Skeletal muscle tissue (tissue), 4 donors: Measurements from ENCODE around the gene RPS18. TPM values are rescaled to one million over a fixed set of nuclear protein-coding genes. Genes with fewer than 3 reads are reported as not detected.
"Not testable (repeated sequence)": the region's sequence is repeated elsewhere in the genome, so short reads cannot be mapped to it uniquely, and the experiment has no call there.

Source experiments
- H3K27ac ChIP-seq: one replicate; pipeline ENCODE4 v1.7.0; 2013; ENCODE audit warnings: mild to moderate bottlenecking, low read depth, low read length, inconsistent platforms
- H3K27me3 ChIP-seq, 3 donors: one replicate each; pipeline ENCODE4 v1.7.0; 2013; ENCODE audit warnings: low read length in 3 of 3; ENCODE audit not compliant: control insufficient read depth in 3 of 3, insufficient read depth in 3 of 3
- H3K36me3 ChIP-seq, 3 donors: one replicate each; pipeline ENCODE4 v1.7.0; 2013; ENCODE audit warnings: low read length in 3 of 3; ENCODE audit not compliant: control insufficient read depth in 3 of 3, insufficient read depth in 3 of 3
- H3K4me1 ChIP-seq, 3 donors: one replicate each; pipeline ENCODE4 v1.7.0; 2013; ENCODE audit warnings: low read length in 3 of 3, mild to moderate bottlenecking in 3 of 3; ENCODE audit not compliant: control insufficient read depth in 3 of 3, insufficient read depth in 3 of 3
- H3K4me3 ChIP-seq, 3 donors: one replicate each; pipeline ENCODE4 v1.7.0; 2013; ENCODE audit warnings: low read length in 3 of 3
- H3K9ac ChIP-seq, 3 donors: one replicate each; pipeline ENCODE4 v1.7.0; 2013; ENCODE audit warnings: low read length in 3 of 3, mild to moderate bottlenecking in 3 of 3, moderate library complexity in 2 of 3, low read depth in 1 of 3
- H3K9me3 ChIP-seq, 3 donors: one replicate each; pipeline ENCODE4 v1.7.0; 2013; ENCODE audit warnings: low read length in 3 of 3; ENCODE audit not compliant: control insufficient read depth in 3 of 3
- total RNA-seq: library from RNA; depleted of rRNA; stranded (reverse); fragments of >200 nt; gene quantifications from one replicate; pipeline ENCODE4 v1.2.3, GENCODE V29; 2014
- donor health status: Osteomylitis.

RPS18 gene
- total RNA-seq, 1 donor from 2014 or later, result 8,222 TPM

- peak overlapping the region; percentile 82 to 92 (median 87) for H3K4me3 ChIP-seq
- no peaks in the 10 kb centered on the region for H3K27me3 ChIP-seq
- H3K9me3 ChIP-seq, result no peaks in the 10 kb centered on the region
- H3K27ac ChIP-seq, result peak overlapping the region; percentile 94
- peak overlapping the region; percentile 84 to 97 (median 93) for H3K9ac ChIP-seq
- peaks cover 21 to 23% (median 22%) of the 10 kb centered on the region in 3 donors for H3K4me1 ChIP-seq
- peaks cover 5 to 13% (median 12%) of the 10 kb centered on the region in 3 donors for H3K36me3 ChIP-seq
Measured at GRCh38 chr6:33248643-33248931, 23.3 kb upstream of the RPS18 start.

- Histone ChIP-seq H3K9me3 (no peaks in the 10 kb centered on the region), H3K27ac (peak overlapping the region; percentile 94), H3K9ac (peak overlapping the region; percentile 88 to 97 (median 93)), H3K4me1 (peaks cover 21 to 23% (median 22%) of the 10 kb centered on the region in 3 donors), H3K36me3 (peaks cover 5 to 13% (median 12%) of the 10 kb centered on the region in 3 donors), H3K4me3 (peak overlapping the region; percentile 82 to 92 (median 87)), H3K27me3 (no peaks in the 10 kb centered on the region)
Measured at GRCh38 chr6:33248932-33249731, 22.7 kb upstream of the RPS18 start.

DNA sequence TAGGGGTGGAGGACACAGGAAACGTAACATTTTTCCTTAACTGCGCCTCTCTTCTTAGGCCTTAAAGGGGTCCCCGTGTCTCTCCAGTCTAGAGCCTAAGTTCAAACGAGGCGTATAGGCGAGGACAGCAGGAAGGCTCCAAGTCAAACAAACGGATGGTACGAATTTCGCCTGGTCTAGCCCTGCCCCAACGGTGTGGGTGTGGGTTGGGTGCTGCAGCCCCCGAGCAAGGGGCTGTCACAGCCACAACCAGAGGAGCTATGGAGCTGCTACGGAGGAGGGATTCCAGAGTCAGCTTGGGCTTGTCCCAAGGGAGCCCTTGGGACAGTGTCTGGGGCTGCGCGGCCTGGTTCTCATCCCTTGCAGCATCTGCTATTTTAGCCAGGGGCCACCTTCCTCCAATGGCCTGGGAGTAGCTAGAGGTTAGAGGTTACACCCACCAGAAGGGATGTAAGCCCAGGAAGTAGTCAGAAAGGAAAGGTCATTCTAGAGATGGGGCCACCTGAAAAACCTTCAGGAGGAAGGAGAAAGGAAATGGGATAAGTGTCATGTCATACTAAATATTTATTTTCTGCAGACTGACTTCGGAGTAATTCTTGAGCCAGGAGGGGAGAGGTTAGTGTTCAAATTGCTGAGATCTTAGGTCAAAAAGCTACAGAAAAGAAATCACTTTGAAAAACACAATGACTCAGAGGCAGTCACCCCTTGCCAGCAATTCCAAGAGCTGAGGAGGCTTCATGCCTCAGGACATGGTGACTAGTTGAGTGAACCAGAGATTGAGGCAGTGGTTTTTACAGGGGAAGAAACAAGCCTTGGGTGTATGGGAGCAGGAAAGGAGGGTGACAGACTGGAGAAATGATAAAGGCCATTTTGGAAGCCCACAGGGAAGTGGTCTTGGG, 21.9 kb upstream of the RPS18 start:
- peak overlapping the region; percentile 88 to 97 (median 93) for H3K9ac ChIP-seq
- no peaks in the 10 kb centered on the region for H3K9me3 ChIP-seq
- H3K27me3 ChIP-seq, result no peaks in the 10 kb centered on the region
- peaks cover 5 to 14% (median 12%) of the 10 kb centered on the region in 3 donors for H3K36me3 ChIP-seq
- H3K4me3 ChIP-seq, result peak overlapping the region; percentile 79 to 92 (median 87)
- H3K27ac ChIP-seq, result peak overlapping the region; percentile 94
- peaks cover 21 to 23% (median 22%) of the 10 kb centered on the region in 3 donors for H3K4me1 ChIP-seq

DNA sequence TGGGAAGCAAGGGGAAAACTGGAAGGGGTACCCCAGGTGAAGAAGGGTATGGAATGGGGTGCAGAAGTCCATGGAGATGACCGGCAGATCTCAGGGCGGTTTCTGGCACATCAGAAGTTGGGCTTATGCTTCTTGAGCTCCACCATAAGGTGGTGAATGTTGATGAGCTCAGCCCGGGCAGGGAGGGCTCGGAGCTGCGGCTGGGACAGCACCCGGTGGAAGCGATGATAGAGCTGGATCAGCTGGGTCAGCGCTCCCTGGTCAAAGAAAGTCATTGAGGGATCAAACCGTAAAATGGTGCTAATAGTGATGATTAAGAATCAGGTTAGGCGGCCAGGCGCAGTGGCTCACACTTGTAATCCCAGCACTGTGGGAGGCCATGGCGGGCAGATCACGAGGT, 21.1 kb upstream of the RPS18 start:
- Histone ChIP-seq H3K27ac (no peak overlapping the region), H3K9ac (peak overlapping the region in 1 of 3 donors; percentile 97), H3K9me3 (no peaks in the 10 kb centered on the region), H3K4me1 (peaks cover 21 to 23% (median 22%) of the 10 kb centered on the region in 3 donors), H3K4me3 (no peak overlapping the region), H3K36me3 (peaks cover 5 to 17% (median 14%) of the 10 kb centered on the region in 3 donors), H3K27me3 (no peaks in the 10 kb centered on the region)

DNA sequence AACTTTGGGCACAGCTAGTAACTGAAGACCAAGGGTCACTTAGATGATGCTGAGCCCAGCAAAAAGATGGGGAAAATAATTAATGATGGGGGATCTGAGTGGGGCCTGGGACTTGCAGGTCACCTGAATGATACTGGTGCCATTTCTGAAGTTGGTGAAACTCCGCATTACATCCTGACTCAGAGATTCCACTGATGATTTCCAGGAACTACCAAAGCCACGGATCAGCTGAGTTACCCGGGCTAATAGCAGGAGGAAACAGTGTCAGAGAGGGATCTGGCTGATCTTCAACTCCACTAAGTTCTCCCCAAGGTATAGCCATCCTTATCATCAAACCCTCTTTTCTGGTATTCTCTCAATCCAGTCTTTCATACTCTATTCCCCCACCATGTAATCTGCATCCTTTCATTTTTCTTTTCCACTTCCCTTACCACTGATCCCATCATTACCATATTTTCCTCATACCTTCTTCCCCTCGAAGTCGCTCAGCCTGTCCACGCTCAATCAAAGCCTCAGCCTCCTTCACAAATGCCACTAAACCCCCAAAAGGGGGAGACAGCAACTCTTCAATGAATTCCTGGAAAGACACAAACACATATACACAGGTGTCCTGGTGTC, 20.4 kb upstream of the RPS18 start:
- H3K9ac ChIP-seq, result no peak overlapping the region
- H3K4me3 ChIP-seq, result no peak overlapping the region
- no peaks in the 10 kb centered on the region for H3K9me3 ChIP-seq
- H3K27ac ChIP-seq, result no peak overlapping the region
- H3K4me1 ChIP-seq, result peaks cover 21 to 23% (median 22%) of the 10 kb centered on the region in 3 donors
- peaks cover 5 to 18% (median 14%) of the 10 kb centered on the region in 3 donors for H3K36me3 ChIP-seq
- H3K27me3 ChIP-seq, result no peaks in the 10 kb centered on the region

DNA sequence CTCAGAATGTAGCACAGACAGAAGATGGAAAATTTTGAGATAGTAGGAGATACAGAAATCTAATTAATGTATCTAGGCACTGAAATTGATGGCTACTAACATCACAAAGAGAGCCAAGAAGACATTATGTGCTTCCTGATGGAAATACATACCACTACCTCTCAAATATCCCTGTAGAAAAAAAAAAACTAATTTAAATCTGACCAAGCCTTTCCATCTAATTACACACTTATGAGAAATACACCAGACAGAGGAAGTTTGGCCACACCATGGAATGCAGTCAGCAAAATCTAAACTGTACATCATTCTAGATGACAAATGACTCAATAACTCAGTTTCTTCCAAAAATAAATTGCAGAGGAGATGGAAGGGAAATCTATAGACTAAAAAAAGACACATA, 19.1 kb upstream of the RPS18 start:
- no peaks in the 10 kb centered on the region for H3K9me3 ChIP-seq
- H3K4me1 ChIP-seq, result peaks cover 21 to 23% (median 22%) of the 10 kb centered on the region in 3 donors
- no peaks in the 10 kb centered on the region for H3K27me3 ChIP-seq
- H3K36me3 ChIP-seq, result peaks cover 8 to 21% (median 16%) of the 10 kb centered on the region in 3 donors
- H3K9ac ChIP-seq, result no peak overlapping the region
- H3K4me3 ChIP-seq, result no peak overlapping the region
- no peak overlapping the region for H3K27ac ChIP-seq

DNA sequence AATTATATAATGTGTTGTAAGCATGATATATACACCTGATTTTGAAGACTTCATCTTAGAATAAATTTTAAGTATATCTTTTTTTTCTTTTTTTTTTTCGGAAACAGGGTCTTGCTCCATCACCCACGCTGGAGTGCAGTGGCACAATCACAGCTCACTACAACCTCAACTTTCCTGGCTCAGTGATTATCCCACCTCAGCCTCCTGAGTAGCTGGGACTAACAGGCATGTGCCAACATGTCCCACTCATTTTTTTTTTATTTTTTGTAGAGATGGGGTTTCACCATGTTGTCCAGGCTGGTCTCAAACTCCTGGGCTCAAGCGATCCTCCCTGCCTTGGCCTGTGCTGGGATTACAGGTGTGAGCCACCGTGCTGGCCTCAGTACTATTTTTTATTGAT, 17.3 kb upstream of the RPS18 start:
- H3K9me3 ChIP-seq, result no peaks in the 10 kb centered on the region
- H3K36me3 ChIP-seq, result peaks cover 13 to 32% (median 19%) of the 10 kb centered on the region in 3 donors
- peaks cover 9 to 12% (median 10%) of the 10 kb centered on the region in 3 donors for H3K4me1 ChIP-seq
- H3K27me3 ChIP-seq, result no peaks in the 10 kb centered on the region
- H3K4me3 ChIP-seq, result no peak overlapping the region
- no peak overlapping the region for H3K27ac ChIP-seq
- no peak overlapping the region for H3K9ac ChIP-seq

DNA sequence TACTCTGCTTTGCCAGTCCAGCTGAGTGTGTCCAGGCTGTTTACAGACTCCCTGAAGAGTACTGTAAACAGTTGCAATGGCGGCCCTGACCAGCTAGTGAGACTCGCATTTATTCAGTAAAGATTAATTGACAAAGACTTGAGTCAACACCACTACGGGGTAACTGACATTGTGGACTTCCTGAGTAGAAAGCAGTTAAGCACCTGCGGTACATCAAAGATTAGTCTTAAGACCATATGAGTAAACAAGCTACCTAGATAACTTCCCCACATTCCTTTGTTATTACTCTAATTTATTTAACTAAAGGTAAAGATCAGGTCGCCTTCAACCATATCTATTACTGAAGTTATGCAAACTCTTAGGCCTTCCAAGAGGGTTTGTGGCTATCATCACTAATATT, 12.8 kb upstream of the RPS18 start:
- H3K27me3 ChIP-seq, result no peaks in the 10 kb centered on the region

DNA sequence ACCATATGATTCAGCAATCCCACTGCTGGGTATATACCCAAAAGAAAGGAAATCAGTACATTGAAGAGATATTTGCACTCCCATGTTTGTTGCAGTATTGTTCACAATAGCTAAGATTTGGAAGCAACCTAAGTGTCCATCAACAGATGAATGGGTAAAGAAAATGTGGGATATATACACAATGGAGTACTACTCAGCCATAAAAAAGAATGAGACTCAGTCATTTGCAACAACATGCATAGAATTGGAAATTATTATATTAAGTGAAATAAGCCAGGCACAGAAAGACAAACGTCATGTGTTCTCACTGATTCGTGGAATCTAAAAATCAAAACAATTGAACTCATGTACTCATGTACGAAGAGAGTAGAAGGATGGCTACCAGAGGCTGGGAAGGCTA, 9.4 kb upstream of the RPS18 start:
- H3K36me3 ChIP-seq, result peaks cover 50 to 66% (median 52%) of the 10 kb centered on the region in 3 donors
- not testable (repeated sequence) for H3K9me3 ChIP-seq, H3K4me3 ChIP-seq, H3K27ac ChIP-seq, H3K9ac ChIP-seq, H3K27me3 ChIP-seq, H3K4me1 ChIP-seq

More for the DNA sequence above, 12.8 kb upstream of the RPS18 start:
- Histone ChIP-seq H3K9me3 (no peaks in the 10 kb centered on the region), H3K27ac (no peak overlapping the region), H3K4me1 (no peaks in the 10 kb centered on the region), H3K9ac (no peak overlapping the region), H3K4me3 (no peak overlapping the region), H3K36me3 (peaks cover 23 to 43% (median 26%) of the 10 kb centered on the region in 3 donors)
